IPS-15b (cell line): Measurements from ENCODE around the gene SUCLG2.

Experiments used
- H3K27me3 ChIP-seq: one replicate; pipeline ENCODE4 v1.6.1; 2013; ENCODE audit warnings: low read length; ENCODE audit not compliant: control insufficient read depth, insufficient read depth
- H3K36me3 ChIP-seq: one replicate; pipeline ENCODE4 v1.6.1; 2013; ENCODE audit warnings: low read length; ENCODE audit not compliant: control insufficient read depth, insufficient read depth
- H3K4me1 ChIP-seq: one replicate; pipeline ENCODE4 v1.6.1; 2013; ENCODE audit warnings: mild to moderate bottlenecking, low read length; ENCODE audit not compliant: control insufficient read depth, insufficient read depth
- H3K4me3 ChIP-seq: one replicate; pipeline ENCODE4 v1.5.1; 2013; ENCODE audit warnings: low read depth, low read length
- H3K9ac ChIP-seq: one replicate; pipeline ENCODE4 v1.6.1; 2013; ENCODE audit warnings: low read depth, mild to moderate bottlenecking, low read length
- H3K9me3 ChIP-seq: one replicate; pipeline ENCODE4 v1.6.1; 2013; ENCODE audit warnings: mild to moderate bottlenecking, low read length; ENCODE audit not compliant: control insufficient read depth, insufficient read depth

The SUCLG2 gene

GRCh38 chr3:67325231-67325630, 329.2 kb downstream of the SUCLG2 start:
- no peaks in the 10 kb centered on the region for H3K27me3 ChIP-seq
- no peaks in the 10 kb centered on the region for H3K9me3 ChIP-seq
- H3K4me1 ChIP-seq = no peaks in the 10 kb centered on the region
- H3K9ac ChIP-seq = no peak overlapping the region
- no peak overlapping the region for H3K4me3 ChIP-seq
- no peaks in the 10 kb centered on the region for H3K36me3 ChIP-seq
